ENCODE data around the gene TGFBR3.

Gene TGFBR3

GRCh38 chr1:91826248-91826647, 59.7 kb downstream of the TGFBR3 start:
- DNase-seq (ENCODE audit: low read depth), result no peak

- DNase-seq (ENCODE audit: low read depth), result no peak
These were observed 64.7 kb downstream of the TGFBR3 start for GRCh38 chr1:91821126-91821868.

- DNase-seq (ENCODE audit: low read depth), result no peak
These were observed 66.7 kb downstream of the TGFBR3 start for GRCh38 chr1:91819038-91819788.

GRCh38 chr1:91818713-91818975, 67.3 kb downstream of the TGFBR3 start:
- DNase-seq (ENCODE audit: low read depth), result no peak

DNA sequence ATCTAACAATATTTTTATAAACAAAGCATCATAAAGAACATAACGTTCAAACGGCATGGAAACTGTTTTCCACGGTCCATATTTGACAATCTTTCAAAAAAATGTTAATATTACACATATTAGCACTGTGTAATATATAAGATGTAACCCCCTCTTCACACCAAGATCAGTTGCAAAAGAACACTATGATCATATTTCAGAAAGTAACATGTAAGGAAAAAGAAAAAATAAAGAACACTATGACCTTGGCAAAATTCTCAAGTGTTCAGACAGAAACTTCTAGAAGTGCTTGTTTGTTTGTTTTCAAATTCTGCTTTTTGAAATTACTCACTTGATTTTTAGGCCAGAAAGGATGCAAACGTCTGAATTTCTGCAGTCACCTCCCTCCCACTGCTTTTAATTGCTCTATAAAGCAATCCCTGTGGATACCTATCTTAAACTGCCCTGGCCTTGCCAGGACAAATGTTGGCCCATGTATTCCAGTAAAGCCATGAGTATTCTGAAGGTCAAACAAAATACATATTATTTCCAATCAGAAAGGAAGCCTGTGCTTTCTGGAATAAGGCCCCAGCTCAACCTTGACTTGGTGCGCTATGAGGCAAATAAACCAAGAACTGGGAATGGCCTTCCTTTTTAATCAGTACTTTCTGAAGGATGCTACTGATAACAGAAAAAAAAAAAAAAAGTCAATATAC, 68.6 kb downstream of the TGFBR3 start:
- DNase-seq (ENCODE audit: low read depth), result no peak

GRCh38 chr1:91816031-91816430, 69.9 kb downstream of the TGFBR3 start:
- no peak for DNase-seq (ENCODE audit: low read depth)

DNA sequence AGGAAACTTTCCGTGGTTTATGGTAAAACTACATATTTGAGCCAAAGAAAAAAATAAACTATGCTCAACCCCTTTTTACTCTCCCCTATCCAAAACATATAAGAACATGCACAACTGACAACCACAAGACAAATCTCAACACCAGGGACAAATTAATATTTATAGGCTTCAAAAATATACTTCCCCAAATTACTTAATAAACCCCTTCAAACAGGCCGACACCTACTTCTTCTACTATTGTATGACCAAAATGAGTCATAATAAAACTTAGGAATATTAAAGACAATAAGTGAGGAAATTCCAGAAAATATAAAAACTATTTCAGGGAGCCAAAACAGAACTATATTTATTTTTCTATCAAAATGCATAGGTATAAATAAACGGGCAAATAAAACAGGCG, 71.5 kb downstream of the TGFBR3 start:
- DNase-seq (ENCODE audit: low read depth), result no peak

GRCh38 chr1:91813813-91814212, 72.1 kb downstream of the TGFBR3 start:
- DNase-seq (ENCODE audit: low read depth), result no peak

GRCh38 chr1:91811363-91812025, 74.5 kb downstream of the TGFBR3 start:
- DNase-seq (ENCODE audit: low read depth), result no peak

DNA sequence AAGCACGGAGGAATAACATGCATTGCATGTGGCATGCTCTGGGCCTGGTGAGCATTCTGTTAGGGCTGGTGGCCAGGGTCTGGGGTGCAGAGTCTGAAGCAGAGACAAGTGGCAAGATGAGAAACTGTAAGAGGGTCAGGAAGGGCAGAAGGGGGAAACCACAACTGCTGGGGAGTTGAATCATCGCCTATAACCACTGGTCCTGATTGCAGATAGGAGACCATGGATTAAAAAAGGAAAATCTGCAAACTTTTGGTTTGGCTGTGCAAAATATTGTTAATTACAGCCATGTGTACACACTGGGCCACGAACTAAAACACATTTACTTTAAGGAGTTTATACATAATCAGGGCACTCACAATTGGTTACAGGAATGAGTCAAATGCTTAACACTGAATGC, 76.6 kb downstream of the TGFBR3 start:
- DNase-seq (ENCODE audit: low read depth), result no peak

DNA sequence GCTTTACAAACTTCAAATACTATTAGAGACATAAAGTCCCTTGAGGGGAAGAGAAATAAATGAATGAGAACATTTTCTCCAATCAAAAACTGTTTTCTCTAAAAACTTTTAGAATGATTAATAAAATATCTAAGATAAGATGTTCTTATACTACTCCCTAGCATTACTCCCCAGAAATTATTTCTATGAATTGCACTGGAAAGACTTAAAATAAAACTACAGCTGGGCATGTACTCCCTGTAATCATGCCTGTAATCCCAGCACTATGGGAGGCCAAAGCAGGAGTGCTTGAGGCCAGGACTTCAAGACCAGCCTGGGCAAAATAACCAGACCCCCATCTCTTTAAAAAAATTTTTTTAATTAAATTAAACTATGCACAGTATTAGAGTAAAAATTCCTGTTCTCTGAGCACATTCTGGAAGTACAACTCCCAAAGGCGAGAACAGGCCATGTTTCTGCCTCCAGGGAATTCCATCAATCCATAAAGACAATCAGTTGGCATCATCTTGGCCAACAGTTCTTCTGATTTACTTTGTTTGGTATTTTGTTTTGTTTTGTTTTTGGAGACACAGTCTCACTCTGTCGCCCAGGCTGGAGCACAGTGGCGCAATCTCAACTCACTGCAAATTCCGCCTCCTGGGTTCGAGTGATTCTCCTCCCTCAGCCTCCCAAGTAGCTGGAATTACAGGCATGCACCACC, 77.9 kb downstream of the TGFBR3 start:
- DNase-seq (ENCODE audit: low read depth), result no peak

- no peak for DNase-seq (ENCODE audit: low read depth)
These were observed 78.9 kb downstream of the TGFBR3 start for GRCh38 chr1:91806769-91807700.

DNA sequence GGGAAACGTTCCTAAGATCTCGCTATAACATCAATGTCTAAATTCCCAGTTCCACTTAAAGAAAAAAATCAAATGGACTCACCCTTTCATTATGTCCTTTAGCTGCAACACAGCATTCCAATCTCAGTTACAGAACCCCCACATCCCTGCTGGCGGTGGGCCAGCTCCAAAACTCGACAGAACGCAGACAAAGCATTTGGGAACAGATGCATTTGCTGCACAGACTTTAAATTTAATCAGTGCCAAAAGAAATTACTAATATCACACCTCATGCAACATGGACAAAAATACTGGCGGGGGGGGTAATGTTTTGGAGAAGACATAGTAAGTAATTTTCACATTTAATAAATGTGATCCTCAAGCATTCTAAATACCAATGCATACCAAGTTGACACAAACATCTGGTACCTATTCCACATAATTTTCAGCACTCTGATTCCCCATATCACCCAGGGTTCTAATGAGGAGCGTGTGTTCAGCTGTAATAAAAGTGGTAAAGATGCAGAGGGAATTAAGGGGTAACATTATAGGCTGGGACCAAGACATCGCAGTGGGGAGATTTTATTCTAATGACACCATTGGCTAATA, 79.7 kb downstream of the TGFBR3 start:
- no peak for DNase-seq (ENCODE audit: low read depth)

- no peak for DNase-seq (ENCODE audit: low read depth)
These were observed 80.6 kb downstream of the TGFBR3 start for GRCh38 chr1:91805311-91805801.

- DNase-seq (ENCODE audit: low read depth), result peak; percentile 55
These were observed 81.4 kb downstream of the TGFBR3 start for GRCh38 chr1:91804546-91805023.

DNA sequence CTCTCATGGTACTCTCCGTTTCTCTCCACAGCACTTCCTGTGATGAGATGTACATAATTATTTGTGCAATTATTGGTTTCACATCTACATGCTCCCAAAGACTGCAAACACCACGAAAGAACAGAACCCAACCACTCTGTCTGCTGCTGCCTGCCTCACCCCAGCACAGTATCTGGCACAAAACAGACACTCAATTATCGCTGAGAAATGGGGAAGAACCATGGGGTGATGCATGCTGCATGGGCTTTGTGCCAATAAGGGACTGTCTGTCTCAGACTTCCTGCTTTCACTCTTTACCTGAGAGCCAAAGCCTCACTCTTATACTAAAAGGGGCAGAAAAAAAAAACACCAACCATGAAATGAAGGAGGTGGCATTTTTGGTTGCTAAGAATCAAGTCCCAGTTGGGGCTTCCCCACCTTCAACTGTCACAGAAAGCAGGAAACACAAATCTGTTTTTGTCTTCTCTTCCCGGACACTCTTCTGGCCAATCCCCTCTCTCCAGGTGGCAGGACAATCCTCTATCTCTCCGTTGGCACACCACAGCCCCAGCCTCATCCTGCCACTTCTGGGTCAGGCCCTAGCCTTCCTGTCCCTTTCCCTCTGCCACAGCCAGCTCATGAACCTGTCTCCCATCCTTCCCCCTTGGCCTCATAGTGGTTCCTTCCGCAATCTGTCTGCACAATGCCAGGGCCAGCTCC, 82.0 kb downstream of the TGFBR3 start:
- DNase-seq (ENCODE audit: low read depth), result peak; percentile 42

- DNase-seq (ENCODE audit: low read depth), result no peak
These were observed 82.8 kb downstream of the TGFBR3 start for GRCh38 chr1:91803123-91803522.

DNA sequence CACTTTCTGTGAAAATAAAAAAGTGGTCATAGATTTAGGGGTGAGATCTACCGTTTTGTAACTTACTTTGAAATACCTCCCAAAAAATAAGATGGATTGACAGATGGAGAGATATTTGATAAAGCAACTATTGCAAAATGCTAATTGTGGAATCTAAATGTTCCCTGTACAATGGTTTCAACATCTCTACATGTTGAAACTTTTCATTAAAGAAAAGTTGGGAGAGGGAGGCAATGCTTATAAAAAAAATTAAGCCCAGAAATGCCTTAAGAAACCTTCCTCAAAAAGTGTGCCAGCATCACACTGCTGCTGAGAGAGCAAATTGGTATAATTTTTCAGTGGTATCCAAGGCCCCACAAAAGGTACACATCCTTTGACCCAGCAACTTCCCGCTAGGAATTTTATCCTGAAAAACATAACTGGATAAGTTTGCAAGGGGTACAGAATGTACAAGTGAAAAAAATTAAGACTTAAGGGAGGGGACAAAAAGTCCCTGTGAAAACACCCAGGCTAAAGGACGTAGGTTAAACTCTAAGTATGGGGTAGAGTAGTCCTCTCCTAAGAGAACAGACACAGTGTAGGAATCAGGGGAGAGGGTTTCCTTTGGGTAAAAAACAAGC, 84.3 kb downstream of the TGFBR3 start:
- DNase-seq (ENCODE audit: low read depth), result no peak

GRCh38 chr1:91799863-91800262, 86.1 kb downstream of the TGFBR3 start:
- DNase-seq (ENCODE audit: low read depth), result no peak

Data from stimulated activated CD8-positive, alpha-beta memory T cell treated with anti-CD3 and anti-CD28 coated beads, Interleukin-12 subunit alpha, Interleukin-12 subunit beta, amount 100 ng/mL, for 4 hours (primary cell).